Activated naive CD4-positive, alpha-beta T cell treated with anti-CD3 and anti-CD28 coated beads, Interleukin-2, amount 50 U/mL, for 16 hours (primary cell): ENCODE results near the gene ESRRB.

Experiments used
- DNase-seq: peaks from one replicate; pipeline ENCODE4 v3.0.0-alpha.2; 2020

Gene ESRRB

GRCh38 chr14:76352639-76353281 is 23.2 kb upstream of the ESRRB start:
- DNase-seq, result peak; percentile 58

GRCh38 chr14:76354310-76354709 is 21.6 kb upstream of the ESRRB start:
- no peak for DNase-seq

GRCh38 chr14:76355771-76356170 is 20.2 kb upstream of the ESRRB start:
- no peak for DNase-seq

GRCh38 chr14:76371066-76371465 is 4.9 kb upstream of the ESRRB start:
- DNase-seq, result no peak

GRCh38 chr14:76373456-76373855 is 2.5 kb upstream of the ESRRB start:
- DNase-seq, result no peak

GRCh38 chr14:76375484-76375883 is 453 bp upstream of the ESRRB start:
- no peak for DNase-seq

GRCh38 chr14:76376409-76376877 is 506 bp downstream of the ESRRB start:
- DNase-seq, result no peak

- no peak for DNase-seq
Measured at GRCh38 chr14:76376878-76377734, 1.2 kb downstream of the ESRRB start.

- DNase-seq, result no peak
Measured at GRCh38 chr14:76377735-76378074, 1.8 kb downstream of the ESRRB start.

- DNase-seq, result no peak
Measured at GRCh38 chr14:76380991-76381390, 5.1 kb downstream of the ESRRB start.

- no peak for DNase-seq
Measured at GRCh38 chr14:76381817-76382494, 6.0 kb downstream of the ESRRB start.

GRCh38 chr14:76382495-76382832 is 6.5 kb downstream of the ESRRB start:
- no peak for DNase-seq

GRCh38 chr14:76385435-76385834 is 9.5 kb downstream of the ESRRB start:
- DNase-seq, result no peak

GRCh38 chr14:76386944-76387782 is 11.2 kb downstream of the ESRRB start:
- peak; percentile 57 for DNase-seq

GRCh38 chr14:76389841-76390240 is 13.9 kb downstream of the ESRRB start:
- no peak for DNase-seq

- DNase-seq, result no peak
Measured at GRCh38 chr14:76390621-76391020, 14.7 kb downstream of the ESRRB start.

- no peak for DNase-seq
Measured at GRCh38 chr14:76391981-76392690, 16.2 kb downstream of the ESRRB start.

- DNase-seq, result no peak
Measured at GRCh38 chr14:76394569-76394968, 18.6 kb downstream of the ESRRB start.

- no peak for DNase-seq
Measured at GRCh38 chr14:76395161-76395560, 19.2 kb downstream of the ESRRB start.

GRCh38 chr14:76396714-76397187 is 20.8 kb downstream of the ESRRB start:
- DNase-seq, result no peak

- no peak for DNase-seq
Measured at GRCh38 chr14:76405627-76406026, 29.7 kb downstream of the ESRRB start.
